ENCODE results near the gene DNER.

DNER gene

GRCh38 chr2:229610872-229611271, 103.5 kb downstream of the DNER start:
- H3K79me2 ChIP-seq (ENCODE audit: insufficient read depth, low read length), result no peaks in the 10 kb centered on the region
- H4K20me1 ChIP-seq (ENCODE audit: insufficient read depth, low read length), result no peaks in the 10 kb centered on the region
- H3K9ac ChIP-seq (ENCODE audit: low read length), result no peak overlapping the region
- no peak overlapping the region for H3K4me2 ChIP-seq (ENCODE audit: low read length)
- H3K9me2 ChIP-seq (ENCODE audit: low read depth, low read length), result no peaks in the 10 kb centered on the region
- no peak overlapping the region for H2AFZ ChIP-seq (ENCODE audit: low read length)
- H3K27ac ChIP-seq (ENCODE audit: low read depth, low read length, poor library complexity, severe bottlenecking), result no peak overlapping the region
- TF ChIP-seq EZH2 (IDR thresholded peaks at IDR 0.05; ENCODE audit: borderline replicate concordance, low read length), result no peak
- no peak for TF ChIP-seq CTCF (IDR thresholded peaks at IDR 0.05; ENCODE audit: low read length)
- H3F3A ChIP-seq (ENCODE audit: insufficient read depth, low read length), result no peaks in the 10 kb centered on the region
- no peaks in the 10 kb centered on the region for H3K27me3 ChIP-seq (ENCODE audit: insufficient read depth, low read length)
- H3K4me1 ChIP-seq (ENCODE audit: insufficient read depth, low read length, severe bottlenecking), result no peaks in the 10 kb centered on the region
- no peaks in the 10 kb centered on the region for H3K36me3 ChIP-seq (ENCODE audit: insufficient read depth, low read length)
- no peaks in the 10 kb centered on the region for H3K9me3 ChIP-seq (ENCODE audit: low read length)
- no peak overlapping the region for H3K4me3 ChIP-seq (ENCODE audit: low read depth, low read length, poor library complexity, severe bottlenecking)

- no peak overlapping the region for H3K4me3 ChIP-seq (ENCODE audit: low read depth, low read length, poor library complexity, severe bottlenecking)
- H3K36me3 ChIP-seq (ENCODE audit: insufficient read depth, low read length), result no peaks in the 10 kb centered on the region
- H4K20me1 ChIP-seq (ENCODE audit: insufficient read depth, low read length), result no peaks in the 10 kb centered on the region
- H3K9ac ChIP-seq (ENCODE audit: low read length), result no peak overlapping the region
- H3F3A ChIP-seq (ENCODE audit: insufficient read depth, low read length), result no peaks in the 10 kb centered on the region
- TF ChIP-seq CTCF (IDR thresholded peaks at IDR 0.05; ENCODE audit: low read length) (no peak), EZH2 (IDR thresholded peaks at IDR 0.05; ENCODE audit: borderline replicate concordance, low read length) (no peak)
- H3K4me2 ChIP-seq (ENCODE audit: low read length), result no peak overlapping the region
- no peaks in the 10 kb centered on the region for H3K4me1 ChIP-seq (ENCODE audit: insufficient read depth, low read length, severe bottlenecking)
- no peaks in the 10 kb centered on the region for H3K27me3 ChIP-seq (ENCODE audit: insufficient read depth, low read length)
- H2AFZ ChIP-seq (ENCODE audit: low read length), result no peak overlapping the region
- no peaks in the 10 kb centered on the region for H3K9me3 ChIP-seq (ENCODE audit: low read length)
- H3K79me2 ChIP-seq (ENCODE audit: insufficient read depth, low read length), result no peaks in the 10 kb centered on the region
- no peaks in the 10 kb centered on the region for H3K9me2 ChIP-seq (ENCODE audit: low read depth, low read length)
- no peak overlapping the region for H3K27ac ChIP-seq (ENCODE audit: low read depth, low read length, poor library complexity, severe bottlenecking)
Observed at GRCh38 chr2:229610333-229610732, 104.0 kb downstream of the DNER start.

- Histone ChIP-seq H3K27ac (ENCODE audit: low read depth, low read length, poor library complexity, severe bottlenecking) (no peak overlapping the region), H3K9me2 (ENCODE audit: low read depth, low read length) (no peaks in the 10 kb centered on the region), H2AFZ (ENCODE audit: low read length) (no peak overlapping the region), H3K4me1 (ENCODE audit: insufficient read depth, low read length, severe bottlenecking) (no peaks in the 10 kb centered on the region), H3K9me3 (ENCODE audit: low read length) (no peaks in the 10 kb centered on the region), H3F3A (ENCODE audit: insufficient read depth, low read length) (no peaks in the 10 kb centered on the region), H4K20me1 (ENCODE audit: insufficient read depth, low read length) (no peaks in the 10 kb centered on the region), H3K27me3 (ENCODE audit: insufficient read depth, low read length) (no peaks in the 10 kb centered on the region), H3K4me3 (ENCODE audit: low read depth, low read length, poor library complexity, severe bottlenecking) (no peak overlapping the region), H3K36me3 (ENCODE audit: insufficient read depth, low read length) (no peaks in the 10 kb centered on the region), H3K9ac (ENCODE audit: low read length) (no peak overlapping the region), H3K79me2 (ENCODE audit: insufficient read depth, low read length) (no peaks in the 10 kb centered on the region), H3K4me2 (ENCODE audit: low read length) (no peak overlapping the region)
- no peak for TF ChIP-seq CTCF (IDR thresholded peaks at IDR 0.05; ENCODE audit: low read length)
- TF ChIP-seq EZH2 (IDR thresholded peaks at IDR 0.05; ENCODE audit: borderline replicate concordance, low read length), result no peak
Observed at GRCh38 chr2:229601936-229602335, 112.4 kb downstream of the DNER start.
